Testis (tissue), 2 donors: ENCODE data around the gene PTGDS.

Experiments used
- POLR2A ChIP-seq: fragments of 450-650 bp; IDR thresholded peaks from one replicate; pipeline ENCODE4 v1.6.1; 2017; ENCODE audit warnings: antibody characterized with exemption, mild to moderate bottlenecking, moderate library complexity
- TF ChIP-seq, protein P1 (sequence below), 3 experiments: fragments of 450-650 bp in 2 of 3; fragments of 200-600 bp in 1 of 3; sonication (generic) in 1 of 3; IDR thresholded peaks; one replicate each; pipeline ENCODE4 v1.5.1; 2016 to 2019; ENCODE audit warnings: antibody characterized with exemption in 3 of 3, mild to moderate bottlenecking in 2 of 3, moderate library complexity in 1 of 3

DNA sequence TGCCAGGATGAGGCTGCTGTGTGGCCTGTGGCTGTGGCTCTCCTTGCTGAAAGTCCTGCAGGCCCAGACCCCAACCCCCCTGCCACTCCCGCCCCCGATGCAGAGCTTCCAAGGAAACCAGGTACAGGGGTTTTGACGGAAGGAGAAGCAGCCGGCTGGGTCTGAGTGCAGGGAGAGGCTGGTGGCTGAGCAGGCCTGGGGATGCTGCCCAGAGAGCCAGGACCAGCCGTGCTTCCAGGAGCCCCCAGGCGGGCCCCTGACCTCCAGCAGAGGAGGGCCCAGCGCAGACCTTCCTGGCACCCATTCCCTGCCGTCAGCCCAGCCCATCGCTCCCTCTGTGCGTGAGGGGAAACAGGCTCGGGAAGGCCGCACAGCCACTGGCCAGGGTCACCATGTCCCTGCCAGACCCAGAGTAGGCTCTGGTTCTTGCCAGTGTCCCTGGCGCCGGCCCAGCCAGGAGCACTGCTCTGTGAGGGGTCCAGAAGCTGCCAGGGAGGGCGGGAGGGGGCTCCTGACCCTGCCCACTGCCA is 24.9 kb upstream of the PTGDS start:
- TF ChIP-seq, protein P1, sequence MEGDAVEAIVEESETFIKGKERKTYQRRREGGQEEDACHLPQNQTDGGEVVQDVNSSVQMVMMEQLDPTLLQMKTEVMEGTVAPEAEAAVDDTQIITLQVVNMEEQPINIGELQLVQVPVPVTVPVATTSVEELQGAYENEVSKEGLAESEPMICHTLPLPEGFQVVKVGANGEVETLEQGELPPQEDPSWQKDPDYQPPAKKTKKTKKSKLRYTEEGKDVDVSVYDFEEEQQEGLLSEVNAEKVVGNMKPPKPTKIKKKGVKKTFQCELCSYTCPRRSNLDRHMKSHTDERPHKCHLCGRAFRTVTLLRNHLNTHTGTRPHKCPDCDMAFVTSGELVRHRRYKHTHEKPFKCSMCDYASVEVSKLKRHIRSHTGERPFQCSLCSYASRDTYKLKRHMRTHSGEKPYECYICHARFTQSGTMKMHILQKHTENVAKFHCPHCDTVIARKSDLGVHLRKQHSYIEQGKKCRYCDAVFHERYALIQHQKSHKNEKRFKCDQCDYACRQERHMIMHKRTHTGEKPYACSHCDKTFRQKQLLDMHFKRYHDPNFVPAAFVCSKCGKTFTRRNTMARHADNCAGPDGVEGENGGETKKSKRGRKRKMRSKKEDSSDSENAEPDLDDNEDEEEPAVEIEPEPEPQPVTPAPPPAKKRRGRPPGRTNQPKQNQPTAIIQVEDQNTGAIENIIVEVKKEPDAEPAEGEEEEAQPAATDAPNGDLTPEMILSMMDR (IDR thresholded peaks at IDR 0.05) = no peak
- TF ChIP-seq POLR2A = no peak
